Stimulated activated CD8-positive, alpha-beta memory T cell treated with anti-CD3 and anti-CD28 coated beads, Interleukin-7, amount 100 ng/mL, for 4 hours (primary cell): ENCODE results near the gene CABP2.
"Not testable (repeated sequence)": the region's sequence is repeated elsewhere in the genome, so short reads cannot be mapped to it uniquely, and the experiment has no call there.

Source experiments
- DNase-seq, 2 donors: peaks; one replicate each; pipeline ENCODE4 v3.0.0-alpha.2; 2020; ENCODE audit warnings: low read depth in 2 of 2

The CABP2 gene

GRCh38 chr11:67494371-67495233 is 28.6 kb downstream of the CABP2 start:
- no peak for DNase-seq

DNA sequence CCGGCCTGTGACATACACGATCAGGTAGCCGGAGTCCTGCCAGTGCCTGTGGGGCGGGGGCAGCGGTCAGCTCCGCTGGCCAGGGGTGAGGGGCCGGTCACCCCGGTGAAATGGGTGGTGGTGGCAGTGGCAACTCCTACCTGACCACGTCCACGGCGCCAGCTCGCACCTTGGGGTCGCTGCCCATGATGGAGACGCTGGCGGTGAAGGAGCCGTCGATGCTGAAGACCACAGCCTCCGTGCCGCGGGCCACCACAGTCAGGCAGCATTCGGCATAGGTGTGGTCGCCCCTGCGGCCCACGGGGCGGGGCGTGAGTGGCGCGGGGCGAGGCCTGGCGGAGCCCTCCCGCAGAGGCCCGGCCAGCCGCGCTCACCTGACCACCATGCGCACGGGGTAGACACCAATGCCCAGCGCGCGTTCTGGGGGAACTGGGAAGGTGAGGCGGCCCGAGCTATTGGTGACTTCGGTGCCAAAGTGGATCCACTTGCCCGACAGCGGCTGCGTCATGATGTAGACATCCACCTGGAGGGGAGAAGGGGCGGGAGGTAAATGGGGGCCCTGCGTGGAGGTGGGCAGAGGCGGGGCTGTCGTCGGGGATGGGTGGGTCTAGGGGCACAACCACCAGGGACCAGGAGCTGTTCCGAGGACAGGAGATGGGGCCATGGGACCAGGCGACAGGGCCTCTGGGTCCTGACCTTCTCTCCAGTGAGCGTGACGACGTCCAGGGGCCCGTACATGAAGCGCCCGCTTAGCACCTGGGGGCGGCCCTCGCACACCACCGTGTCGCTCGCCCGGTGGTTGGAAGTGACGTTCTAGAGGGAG is 29.5 kb downstream of the CABP2 start:
- DNase-seq = no peak

GRCh38 chr11:67492801-67493547 is 30.3 kb downstream of the CABP2 start:
- DNase-seq = no peak

DNA sequence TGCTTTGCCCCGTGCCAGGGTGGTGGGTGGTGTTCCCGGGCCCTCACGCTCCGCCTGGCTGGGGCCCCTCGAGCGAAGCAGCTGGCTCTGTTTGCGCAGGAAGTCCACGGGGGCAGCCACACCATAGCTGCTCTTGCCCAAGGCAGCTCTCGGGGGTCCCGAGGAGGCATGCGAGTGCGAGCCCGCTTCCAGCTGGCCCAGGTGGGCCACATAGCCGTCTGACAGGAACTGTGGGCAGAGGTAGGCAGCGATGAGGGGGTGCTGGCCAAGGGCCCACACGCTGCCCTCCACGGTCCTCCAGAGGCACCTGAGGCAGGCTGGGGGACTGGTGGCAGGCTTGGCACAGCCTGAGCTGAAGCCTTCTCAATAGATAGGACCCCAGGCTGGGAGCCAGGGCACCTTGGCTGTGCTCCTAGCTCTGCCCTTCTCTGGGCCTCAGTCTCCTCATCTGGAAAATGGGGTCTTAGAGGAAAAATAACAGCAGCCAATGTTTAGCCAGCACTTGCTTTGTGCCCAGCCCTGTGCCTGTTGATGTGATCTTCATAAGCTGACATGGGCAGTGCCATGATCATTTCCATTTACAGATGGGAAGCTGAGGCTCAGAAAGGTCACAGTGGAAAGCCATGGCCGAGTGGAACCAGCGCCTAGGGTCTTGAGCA is 31.0 kb downstream of the CABP2 start:
- no peak for DNase-seq

- no peak for DNase-seq
Measured at GRCh38 chr11:67491276-67492068, 31.8 kb downstream of the CABP2 start.

DNA sequence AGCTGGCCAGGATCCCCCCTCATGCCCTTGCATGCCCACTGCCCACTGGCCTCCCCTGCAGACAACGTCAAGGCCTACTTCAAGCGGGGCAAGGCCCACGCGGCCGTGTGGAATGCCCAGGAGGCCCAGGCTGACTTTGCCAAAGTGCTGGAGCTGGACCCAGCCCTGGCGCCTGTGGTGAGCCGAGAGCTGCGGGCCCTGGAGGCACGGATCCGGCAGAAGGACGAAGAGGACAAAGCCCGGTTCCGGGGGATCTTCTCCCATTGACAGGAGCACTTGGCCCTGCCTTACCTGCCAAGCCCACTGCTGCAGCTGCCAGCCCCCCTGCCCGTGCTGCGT is 32.5 kb downstream of the CABP2 start:
- no peak for DNase-seq

DNA sequence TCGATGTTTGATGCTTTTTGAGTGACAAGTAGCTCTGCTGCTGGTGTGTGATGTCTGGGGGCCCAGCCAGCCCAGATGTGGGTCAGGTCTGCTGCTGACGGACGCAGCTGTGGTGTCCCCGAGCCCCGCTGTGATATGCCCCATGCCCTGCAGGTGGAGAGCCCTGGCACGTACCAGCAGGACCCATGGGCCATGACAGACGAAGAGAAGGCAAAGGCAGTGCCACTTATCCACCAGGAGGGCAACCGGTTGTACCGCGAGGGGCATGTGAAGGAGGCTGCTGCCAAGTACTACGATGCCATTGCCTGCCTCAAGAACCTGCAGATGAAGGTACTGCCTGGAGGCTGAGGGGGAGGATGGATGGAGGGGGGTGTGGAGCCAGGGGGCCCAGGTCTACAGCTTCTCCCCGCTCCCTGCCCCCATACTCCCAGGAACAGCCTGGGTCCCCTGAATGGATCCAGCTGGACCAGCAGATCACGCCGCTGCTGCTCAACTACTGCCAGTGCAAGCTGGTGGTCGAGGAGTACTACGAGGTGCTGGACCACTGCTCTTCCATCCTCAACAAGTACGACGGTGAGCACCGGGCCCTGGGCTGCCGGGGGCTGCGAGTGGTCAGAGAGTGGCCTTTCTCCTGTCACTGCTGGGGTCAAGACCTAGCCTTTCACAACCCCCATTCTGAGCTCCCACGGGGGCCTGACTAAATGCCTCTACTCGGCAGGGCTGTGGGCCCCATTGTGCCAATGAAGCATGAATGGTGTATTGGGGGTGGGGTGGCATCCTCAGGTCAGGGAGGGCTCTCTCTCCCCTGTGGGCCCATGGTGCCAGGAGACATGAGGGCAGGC is 33.1 kb downstream of the CABP2 start:
- no peak for DNase-seq

- DNase-seq = no peak
Measured at GRCh38 chr11:67489203-67489884, 33.9 kb downstream of the CABP2 start.

DNA sequence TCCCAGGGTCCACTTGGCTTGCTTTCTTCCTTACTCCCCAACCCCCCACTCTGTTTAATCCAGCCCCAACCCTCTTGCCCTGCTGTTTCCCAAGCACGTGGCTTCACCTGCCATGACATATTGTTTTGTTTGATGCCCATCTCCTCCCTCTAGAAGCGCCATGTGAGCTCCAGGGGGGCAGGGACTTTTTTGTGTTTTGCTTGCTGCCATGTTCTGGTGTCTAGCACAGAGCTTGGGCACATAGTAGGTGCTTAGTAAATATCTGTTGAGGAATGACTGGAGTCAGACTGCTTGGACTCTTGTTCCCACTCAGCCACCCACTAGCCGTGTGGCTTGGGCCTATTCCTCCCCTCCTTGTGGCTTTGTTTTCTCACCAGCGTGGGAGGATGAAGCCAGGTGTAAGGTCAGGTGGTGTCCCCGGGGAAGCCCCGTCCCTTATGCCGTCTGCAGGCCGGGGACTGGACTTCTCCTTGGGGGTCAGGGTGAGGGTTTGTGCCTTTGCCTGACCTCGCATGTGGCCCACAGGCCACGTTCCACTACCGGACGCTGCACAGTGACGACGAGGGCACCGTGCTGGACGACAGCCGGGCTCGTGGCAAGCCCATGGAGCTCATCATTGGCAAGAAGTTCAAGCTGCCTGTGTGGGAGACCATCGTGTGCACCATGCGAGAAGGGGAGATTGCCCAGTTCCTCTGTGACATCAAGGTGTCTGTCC is 36.6 kb downstream of the CABP2 start:
- no peak for DNase-seq

- DNase-seq = not testable (repeated sequence)
Measured at GRCh38 chr11:67485873-67486361, 37.3 kb downstream of the CABP2 start.

DNA sequence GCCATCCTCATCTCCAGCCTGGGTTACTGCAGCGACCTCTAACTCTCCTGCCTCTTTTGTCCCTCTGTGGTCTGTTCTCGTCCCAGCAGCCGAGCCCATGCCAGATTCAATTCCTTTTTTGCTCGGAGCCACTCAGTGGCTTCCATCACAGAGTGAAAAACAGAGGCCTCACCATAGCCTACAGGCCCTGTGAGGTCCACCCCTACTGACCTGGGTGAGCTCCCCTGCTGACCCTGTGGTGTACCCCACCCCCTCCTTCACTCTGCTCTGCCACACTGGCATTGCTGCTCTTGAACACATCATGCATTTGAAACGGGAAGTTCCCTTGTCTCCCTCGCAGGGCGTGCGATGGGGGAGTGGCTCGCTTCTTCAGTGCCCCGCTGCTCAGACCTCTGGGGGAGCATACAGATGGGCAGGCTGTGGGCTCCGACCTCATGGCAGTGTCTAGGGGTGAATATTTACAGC is 38.4 kb downstream of the CABP2 start:
- DNase-seq = peak in 1 of 2 donors; percentile 53

GRCh38 chr11:67483831-67484665 is 39.2 kb downstream of the CABP2 start:
- DNase-seq = no peak

DNA sequence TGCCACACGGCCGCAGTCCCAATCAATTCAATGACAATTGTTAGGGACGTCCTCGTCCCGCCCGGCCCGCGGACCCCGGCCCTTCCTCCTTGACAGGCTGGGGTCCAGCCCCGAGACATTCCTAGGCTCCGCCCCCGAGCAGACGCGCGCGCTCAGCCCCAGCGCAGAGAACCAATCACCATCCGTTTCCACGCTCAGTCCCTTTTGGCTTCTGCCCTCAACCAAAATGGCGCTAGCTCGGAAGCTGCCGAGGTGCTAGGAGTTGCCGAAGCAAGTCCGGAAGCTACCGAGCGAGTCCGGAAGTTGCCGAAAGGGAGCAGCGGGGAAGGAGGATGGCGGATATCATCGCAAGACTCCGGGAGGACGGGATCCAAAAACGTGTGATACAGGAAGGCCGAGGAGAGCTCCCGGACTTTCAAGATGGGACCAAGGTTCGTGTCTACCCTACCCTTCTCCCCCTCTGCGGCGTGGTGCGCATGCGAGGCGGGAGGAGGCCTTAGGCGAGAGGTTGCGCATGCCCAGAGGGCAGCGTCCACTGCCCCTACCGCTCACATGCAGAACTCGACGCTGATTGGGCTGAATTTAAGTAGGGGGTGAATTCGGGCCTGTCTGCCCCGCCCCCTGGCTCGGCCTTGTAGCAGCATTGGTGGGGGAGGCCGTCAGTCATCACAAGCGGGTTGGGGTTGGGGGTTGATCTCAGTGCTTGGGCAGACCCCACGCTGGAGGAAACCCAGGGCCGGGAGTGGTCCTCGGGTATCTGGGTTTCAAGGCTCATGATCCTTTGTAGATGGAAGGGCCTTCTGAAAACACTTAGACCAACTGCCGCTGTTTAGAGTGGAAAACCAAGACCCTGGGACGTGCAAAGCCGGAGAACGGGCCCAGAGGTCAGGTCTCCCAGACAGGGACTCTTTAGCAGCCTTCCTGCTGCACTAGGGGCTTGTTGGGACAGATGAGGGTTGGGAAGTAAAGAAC is 40.1 kb downstream of the CABP2 start, which contains the start of gene AIP:
Gene AIP (plus strand): TSS at position 200 of the 972 bp plus-strand sequence. CDS start 133 bp downstream, at position 333.
- DNase-seq = peak; percentile 93 to 94

DNA sequence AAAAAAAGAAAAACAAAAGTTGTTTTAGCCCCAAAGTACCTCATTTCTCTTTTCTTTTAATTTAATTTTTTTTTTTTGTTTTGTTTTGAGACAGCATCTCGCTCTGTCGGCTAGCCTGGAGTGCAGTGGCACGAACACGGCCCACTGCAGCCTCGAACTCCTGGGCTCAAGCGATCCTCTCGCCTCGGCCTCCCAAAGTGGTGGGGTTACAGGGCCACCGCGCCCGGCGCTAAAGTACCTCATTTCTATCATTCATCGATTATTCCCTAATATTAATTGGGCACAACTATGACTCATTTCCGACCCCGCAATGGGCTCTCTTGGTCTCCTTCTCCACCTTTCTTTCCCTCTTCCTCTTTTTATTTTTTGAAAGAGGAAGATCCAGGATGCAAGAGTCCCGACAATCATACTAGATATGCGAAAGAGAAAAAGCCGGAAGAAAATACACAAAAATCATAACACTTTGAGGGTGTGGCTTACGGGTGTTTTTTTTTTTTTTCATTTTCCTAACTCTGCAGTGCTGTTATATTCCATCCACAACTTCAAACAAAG is 40.9 kb downstream of the CABP2 start:
- no peak for DNase-seq

GRCh38 chr11:67477344-67478050 is 45.7 kb downstream of the CABP2 start:
- DNase-seq = not testable (repeated sequence)
